HEK293 (cell line): ENCODE data around the gene DDX43.

Experiments
- CTCF ChIP-seq: fragments of 450-650 bp; formaldehyde crosslinking; IDR thresholded peaks from 2 replicates; pipeline ENCODE4 v1.5.1; 2016; ENCODE audit warnings: missing biosample characterization, missing genetic modification characterization
- MYNN ChIP-seq: fragments of 450-650 bp; formaldehyde crosslinking; IDR thresholded peaks from 2 replicates; pipeline ENCODE4 v1.5.1; 2016; ENCODE audit warnings: missing biosample characterization, missing genetic modification characterization, borderline replicate concordance
- PBX3 ChIP-seq: sonication (generic); formaldehyde crosslinking; IDR thresholded peaks from 2 replicates; pipeline ENCODE4 v1.8.1; 2022; ENCODE audit warnings: mild to moderate bottlenecking, moderate library complexity, missing genetic modification reagents
- PRDM6 ChIP-seq: fragments of 450-650 bp; formaldehyde crosslinking; IDR thresholded peaks from 2 replicates; pipeline ENCODE4 v1.5.1; 2017; ENCODE audit warnings: missing biosample characterization, missing genetic modification characterization
- SP3 ChIP-seq: fragments of 450-650 bp; formaldehyde crosslinking; IDR thresholded peaks from 2 replicates; pipeline ENCODE4 v1.5.1; 2016; ENCODE audit warnings: missing biosample characterization, missing genetic modification characterization
- ZBTB44 ChIP-seq: fragments of 450-650 bp; IDR thresholded peaks from 2 replicates; pipeline ENCODE4 v1.5.1; 2018; ENCODE audit warnings: missing biosample characterization, mild to moderate bottlenecking, missing genetic modification characterization
- ZFP3 ChIP-seq: fragments of 450-650 bp; formaldehyde crosslinking; IDR thresholded peaks from 2 replicates; pipeline ENCODE4 v1.5.1; 2016; ENCODE audit warnings: low read depth, missing biosample characterization, missing genetic modification characterization
- ZNF24 ChIP-seq: fragments of 450-650 bp; formaldehyde crosslinking; IDR thresholded peaks from 2 replicates; pipeline ENCODE4 v1.5.1; 2016; ENCODE audit warnings: missing biosample characterization, missing genetic modification characterization
- ZNF530 ChIP-seq: fragments of 450-650 bp; formaldehyde crosslinking; IDR thresholded peaks from 2 replicates; pipeline ENCODE4 v1.5.1; 2016; ENCODE audit warnings: low read depth, missing biosample characterization, missing genetic modification characterization
- ZNF558 ChIP-seq: fragments of 450-650 bp; formaldehyde crosslinking; IDR thresholded peaks from 2 replicates; pipeline ENCODE4 v1.5.1; 2016; ENCODE audit warnings: missing biosample characterization, missing genetic modification characterization
- ZNF768 ChIP-seq: fragments of 450-650 bp; formaldehyde crosslinking; IDR thresholded peaks from 2 replicates; pipeline ENCODE4 v1.5.1; 2018; ENCODE audit warnings: missing biosample characterization, mild to moderate bottlenecking, missing genetic modification characterization

- TF ChIP-seq CTCF (tag by site-specific recombination) (no peak), MYNN (tag by site-specific recombination) (peak; percentile 61; the same call in 1 of the 2 replicates), PBX3 (peak; percentile 76; the same call in 1 of the 2 replicates), ZNF768 (tag by site-specific recombination) (no peak; the same call in 1 of the 2 replicates), ZNF24 (tag by site-specific recombination) (peak; percentile 73; the same call in 1 of the 2 replicates), PRDM6 (tag by site-specific recombination) (no peak), ZNF530 (tag by site-specific recombination) (0 out of 2 replicates have a peak, but pooled peaks have one; percentile 70), ZFP3 (tag by site-specific recombination) (peak; percentile 47; the same call in 1 of the 2 replicates), SP3 (peak; percentile 58), ZBTB44 (tag by site-specific recombination) (no peak), ZNF558 (tag by site-specific recombination) (peak; percentile 96)
These were observed 67.1 kb downstream of the DDX43 start, which contains the start of gene MTO1 for GRCh38 chr6:73461537-73462350.
